DMS114 treated with DMSO at 0.1 percent for 48 hours (cell line): ENCODE data around the gene ITIH1.

Experiments
- DNase-seq: peaks from one replicate; lab custom pipeline; 2025; ENCODE audit not compliant: unreplicated experiment; lab: John Stamatoyannopoulos, UW

Gene ITIH1

DNA sequence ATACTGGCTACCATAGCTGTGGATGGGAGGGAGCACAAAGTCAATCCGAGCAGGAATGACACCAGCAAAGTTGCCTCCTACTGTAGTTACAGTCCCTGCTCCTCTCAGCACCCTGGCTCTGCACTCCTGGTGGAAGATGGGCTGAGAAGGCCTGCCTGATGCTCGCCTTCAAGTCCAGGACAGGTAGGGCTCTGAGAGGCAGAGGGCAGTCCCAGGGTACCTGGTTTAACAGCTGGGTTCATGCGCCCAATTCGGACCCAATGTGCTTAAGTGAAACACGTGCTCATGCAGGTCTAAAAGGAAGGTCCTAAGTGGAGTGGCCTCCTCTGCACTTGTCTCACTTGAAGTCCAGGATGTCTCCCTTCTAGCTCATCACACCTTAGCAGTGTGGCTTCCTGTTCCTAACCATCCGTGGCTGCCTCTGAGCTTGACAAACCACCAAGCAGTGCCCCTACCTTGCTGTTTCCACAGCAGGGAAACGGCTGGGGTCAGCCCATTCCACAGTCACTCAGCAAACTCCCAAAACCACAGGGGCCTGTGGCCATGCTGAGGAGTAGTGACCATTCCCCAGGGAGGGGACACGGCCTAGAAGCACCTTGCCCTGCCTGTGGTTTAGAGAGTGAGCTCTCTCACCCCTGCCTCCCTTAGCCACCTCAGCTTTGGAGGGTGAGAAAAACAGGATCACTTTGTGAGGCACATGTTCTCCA lies 61.3 kb downstream of the ITIH1 start:
- DNase-seq = no peak

DNA sequence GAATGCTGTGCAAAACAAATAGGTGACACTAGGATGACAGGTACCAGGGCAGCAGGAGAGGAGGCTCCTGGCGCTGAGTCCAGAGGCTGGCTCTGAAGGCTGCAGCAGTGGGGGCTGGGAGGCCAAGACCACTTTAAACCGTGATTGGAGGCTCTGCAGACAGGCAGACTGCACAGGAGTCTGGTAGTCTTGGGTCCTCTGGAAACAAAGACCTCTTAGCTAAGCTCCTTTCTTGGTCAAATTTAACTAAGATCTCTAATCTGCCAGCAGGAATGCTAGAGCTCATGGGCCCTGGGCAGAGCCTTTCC lies 61.8 kb downstream of the ITIH1 start:
- no peak for DNase-seq

DNA sequence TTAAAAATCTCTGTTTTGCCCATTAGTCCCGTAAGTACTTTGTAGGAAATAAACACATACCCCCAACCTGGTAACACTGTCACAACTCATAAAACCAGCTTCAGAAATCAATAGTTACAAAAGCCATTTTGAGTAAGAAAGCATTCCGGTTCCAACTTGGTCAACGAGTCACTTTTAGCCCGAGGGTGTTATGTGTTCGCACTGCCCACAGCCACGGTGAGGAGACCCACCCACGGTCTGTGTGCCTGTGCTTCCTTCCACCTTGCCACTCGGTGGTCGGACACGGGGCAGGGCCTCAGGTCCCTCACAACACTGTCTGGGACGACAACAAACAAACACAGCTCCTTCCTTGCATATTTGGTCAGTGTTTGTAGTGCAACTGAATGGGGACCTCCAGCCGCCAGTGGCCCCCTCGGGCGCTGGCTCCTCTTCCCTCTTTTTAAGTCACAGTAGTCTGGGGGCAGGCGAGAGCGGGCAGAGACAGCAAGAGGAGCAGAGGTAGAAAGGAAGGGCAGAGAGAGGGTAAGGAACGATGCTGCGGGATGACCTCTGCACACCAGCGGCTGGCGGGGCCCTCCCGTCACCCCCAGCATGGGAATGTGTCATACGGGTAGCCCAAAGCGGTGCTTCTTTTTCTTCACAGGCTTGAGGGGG lies 62.6 kb downstream of the ITIH1 start:
- no peak for DNase-seq

DNA sequence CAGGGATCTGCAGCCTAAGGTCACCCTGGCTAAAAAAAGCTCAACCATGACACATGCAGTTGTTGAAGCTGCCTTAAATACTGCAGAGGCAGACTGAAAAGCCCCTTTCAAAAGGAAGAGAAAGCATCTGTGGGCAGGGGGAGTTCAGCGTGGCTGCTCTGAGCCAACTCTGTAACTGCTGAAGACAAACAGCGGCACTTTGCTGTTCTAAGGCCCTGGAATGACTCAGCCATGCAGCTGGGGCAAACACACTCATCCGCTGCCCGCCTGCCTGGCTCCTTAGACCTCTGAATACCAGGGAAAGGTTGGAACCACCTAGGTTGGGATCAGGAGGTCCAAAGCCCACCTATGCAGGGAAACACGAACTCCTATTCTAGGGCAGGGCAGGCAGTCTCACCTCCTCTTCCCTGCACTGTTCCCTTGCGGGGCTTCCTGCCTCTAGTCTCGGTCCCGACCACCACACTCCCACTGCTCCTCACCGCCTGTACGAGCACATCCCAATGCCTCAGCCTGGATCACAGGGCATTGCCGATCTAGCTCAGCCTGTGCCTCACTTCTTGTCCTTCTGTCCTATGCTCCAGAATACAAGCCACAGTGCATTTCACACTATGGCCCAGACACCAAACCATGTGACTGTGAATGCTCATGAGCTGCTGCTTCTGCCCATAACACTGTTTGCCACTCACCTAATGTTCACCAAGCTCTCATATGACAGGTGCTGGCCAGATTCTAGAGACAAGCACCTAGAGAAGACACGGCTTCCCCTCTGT lies 64.0 kb downstream of the ITIH1 start:
- no peak for DNase-seq
